Stimulated activated CD8-positive, alpha-beta memory T cell treated with anti-CD3 and anti-CD28 coated beads, Interleukin-15, amount 100 ng/mL, for 4 hours (primary cell): ENCODE results near the gene TRIO.

Experiments used
- DNase-seq, 2 donors: peaks; one replicate each; pipeline ENCODE4 v3.0.0-alpha.2; 2020; ENCODE audit warnings: low read depth in 2 of 2

The TRIO gene

GRCh38 chr5:14245132-14245925, 102.2 kb downstream of the TRIO start:
- DNase-seq, result no peak

GRCh38 chr5:14246350-14247053, 103.4 kb downstream of the TRIO start:
- DNase-seq, result no peak

GRCh38 chr5:14247054-14247386, 103.9 kb downstream of the TRIO start:
- no peak for DNase-seq

GRCh38 chr5:14249258-14250082, 106.3 kb downstream of the TRIO start:
- DNase-seq, result no peak

- no peak for DNase-seq
Observed at GRCh38 chr5:14250084-14250695, 107.0 kb downstream of the TRIO start.

GRCh38 chr5:14250748-14251701, 107.9 kb downstream of the TRIO start:
- no peak for DNase-seq

GRCh38 chr5:14251733-14252132, 108.6 kb downstream of the TRIO start:
- no peak for DNase-seq

- DNase-seq, result no peak
Observed at GRCh38 chr5:14252793-14253192, 109.7 kb downstream of the TRIO start.

GRCh38 chr5:14254686-14255085, 111.5 kb downstream of the TRIO start:
- no peak for DNase-seq

- DNase-seq, result no peak
Observed at GRCh38 chr5:14256026-14256690, 113.0 kb downstream of the TRIO start.

GRCh38 chr5:14256756-14257393, 113.7 kb downstream of the TRIO start:
- no peak for DNase-seq

GRCh38 chr5:14257995-14258403, 114.9 kb downstream of the TRIO start:
- DNase-seq, result no peak

GRCh38 chr5:14258840-14259239, 115.7 kb downstream of the TRIO start:
- DNase-seq, result no peak

GRCh38 chr5:14260637-14261036, 117.5 kb downstream of the TRIO start:
- no peak for DNase-seq

GRCh38 chr5:14261235-14261634, 118.1 kb downstream of the TRIO start:
- no peak for DNase-seq

GRCh38 chr5:14261856-14262611, 118.9 kb downstream of the TRIO start:
- no peak for DNase-seq

GRCh38 chr5:14263113-14263512, 120.0 kb downstream of the TRIO start:
- DNase-seq, result no peak

- no peak for DNase-seq
Observed at GRCh38 chr5:14263699-14264098, 120.6 kb downstream of the TRIO start.
